Fibroblast of skin of right biceps (primary cell): ENCODE results near the gene NCOR1.
A peak's percentile ranks its signal among the peaks of the same experiment; 100 is the strongest.
"Not testable (repeated sequence)": the region's sequence is repeated elsewhere in the genome, so short reads cannot be mapped to it uniquely, and the experiment has no call there.

ENCODE experiments used
- DNase-seq: peaks from one replicate; pipeline ENCODE4 v3.0.0-alpha.2; 2013

Gene NCOR1

DNA sequence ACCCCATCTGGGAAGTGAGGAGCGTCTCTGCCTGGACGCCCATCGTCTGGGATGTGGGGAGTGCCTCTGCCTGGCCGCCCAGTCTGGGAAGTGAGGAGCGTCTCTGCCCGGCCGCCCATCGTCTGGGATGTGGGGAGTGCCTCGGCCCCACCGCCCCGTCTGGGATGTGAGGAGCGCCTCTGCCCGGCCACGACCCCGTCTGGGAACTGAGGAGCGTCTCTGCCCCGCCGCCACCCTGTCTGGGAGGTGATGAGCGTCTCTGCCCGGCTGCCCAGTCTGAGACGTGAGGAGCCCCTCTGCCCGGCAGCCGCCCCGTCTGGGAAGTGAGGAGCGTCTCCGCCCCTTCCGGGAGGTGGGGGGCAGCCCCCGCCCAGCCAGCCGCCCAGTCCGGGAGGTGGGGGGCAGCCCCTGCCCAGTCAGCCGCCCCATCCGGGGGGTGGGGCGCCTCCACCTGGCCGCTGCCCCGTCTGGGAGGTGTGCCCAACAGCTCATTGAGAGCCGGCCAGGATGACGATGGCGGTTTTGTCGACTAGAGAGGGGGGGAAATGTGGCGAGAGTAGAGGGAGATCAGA lies 69.9 kb downstream of the NCOR1 start:
- not testable (repeated sequence) for DNase-seq

- no peak for DNase-seq
Observed at GRCh38 chr17:16141685-16142084, 73.6 kb downstream of the NCOR1 start.

DNA sequence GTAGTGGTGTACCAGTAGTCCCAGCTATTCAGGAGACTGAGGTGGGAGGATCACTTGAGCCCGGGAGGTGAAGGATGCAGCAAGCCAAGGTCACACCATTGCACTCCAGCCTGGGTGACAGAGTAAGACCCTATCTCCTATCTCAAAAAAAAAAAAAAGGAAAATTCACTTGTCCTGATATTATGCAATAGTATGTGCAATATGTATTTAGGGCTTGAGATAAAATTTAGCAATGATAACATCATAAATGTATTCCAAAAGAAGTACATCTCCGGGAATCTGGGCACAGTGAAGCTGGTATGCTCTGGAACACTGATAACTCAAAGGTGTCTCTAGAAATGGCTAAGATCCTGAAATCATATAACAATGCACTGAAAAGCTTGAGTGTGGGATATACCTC lies 74.5 kb downstream of the NCOR1 start:
- DNase-seq, result no peak

GRCh38 chr17:16135461-16135860 lies 79.9 kb downstream of the NCOR1 start:
- no peak for DNase-seq

DNA sequence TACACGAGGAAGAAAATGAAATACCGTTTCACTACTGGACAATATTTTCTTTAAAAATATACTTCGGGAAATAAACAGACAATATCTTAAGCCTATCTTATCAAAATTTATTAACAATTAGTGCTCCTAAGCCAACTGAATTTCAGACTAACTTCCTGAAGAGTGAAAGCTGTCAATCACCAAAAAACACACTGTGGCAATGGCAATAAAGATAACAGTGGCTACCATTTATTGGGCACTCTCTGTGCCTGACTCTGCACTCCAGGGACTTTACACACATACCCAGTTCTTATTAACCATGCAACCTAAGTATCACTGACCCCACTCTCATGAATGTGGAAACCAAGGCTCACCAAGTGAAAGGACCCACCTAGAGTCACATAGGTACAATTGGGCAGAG lies 83.7 kb downstream of the NCOR1 start:
- no peak for DNase-seq

DNA sequence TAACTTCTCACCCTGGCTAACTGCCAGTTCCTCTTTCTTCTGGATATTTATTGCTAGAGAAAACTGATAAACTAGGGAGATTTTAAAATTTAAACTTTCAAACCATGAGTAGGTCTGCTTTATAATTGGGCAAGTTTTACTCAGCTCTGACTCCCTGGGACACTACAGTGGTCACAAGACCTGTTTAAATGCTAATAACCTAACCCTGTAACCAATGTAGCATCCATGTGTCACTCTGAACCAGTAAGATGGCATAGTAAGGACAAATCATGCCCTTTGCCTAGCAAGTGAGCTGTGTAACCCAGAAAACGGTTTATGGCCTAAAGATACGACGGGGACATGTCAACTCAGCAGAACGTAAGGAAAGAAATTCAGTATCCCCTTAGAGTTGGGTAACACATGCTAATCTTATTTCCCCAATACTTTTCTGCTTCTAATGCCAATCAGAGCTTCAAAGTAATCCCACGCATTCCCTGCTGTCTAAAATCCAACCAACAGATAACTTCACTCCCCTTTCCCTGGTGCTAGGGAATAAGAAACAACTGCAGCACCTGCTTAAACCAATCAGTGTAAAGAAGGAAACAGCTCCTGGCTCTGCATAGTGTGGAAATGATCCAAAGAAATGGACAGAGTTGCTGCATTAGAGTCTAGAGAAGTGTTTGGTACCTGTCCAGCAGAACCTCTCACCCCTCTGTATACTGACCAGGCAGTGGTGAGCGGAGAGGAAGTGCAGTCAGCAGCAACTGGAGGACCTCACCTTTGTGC lies 85.7 kb downstream of the NCOR1 start:
- DNase-seq, result no peak

- DNase-seq, result no peak
Observed at GRCh38 chr17:16123531-16123930, 91.8 kb downstream of the NCOR1 start.

- no peak for DNase-seq
Observed at GRCh38 chr17:16122697-16123434, 92.5 kb downstream of the NCOR1 start.

DNA sequence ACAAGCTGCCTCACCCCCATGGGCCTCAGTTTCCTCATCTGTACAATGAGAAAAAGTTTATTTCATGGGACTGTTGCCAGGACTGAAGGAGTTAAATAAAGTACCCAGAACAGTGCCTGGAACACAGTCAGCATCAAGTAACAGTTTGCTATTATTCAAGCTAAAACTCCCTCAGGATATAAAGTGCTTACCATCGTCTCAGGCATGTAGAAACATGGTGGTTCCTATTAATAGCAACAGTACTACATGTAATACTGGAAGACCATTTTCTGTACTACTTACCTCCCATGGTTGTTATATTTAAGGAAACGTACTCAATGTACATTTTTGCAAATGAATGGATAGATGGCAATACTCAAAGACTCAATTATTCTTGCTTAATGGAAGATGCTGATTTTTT lies 93.4 kb downstream of the NCOR1 start:
- no peak for DNase-seq

- DNase-seq, result no peak
Observed at GRCh38 chr17:16120937-16121336, 94.4 kb downstream of the NCOR1 start.

DNA sequence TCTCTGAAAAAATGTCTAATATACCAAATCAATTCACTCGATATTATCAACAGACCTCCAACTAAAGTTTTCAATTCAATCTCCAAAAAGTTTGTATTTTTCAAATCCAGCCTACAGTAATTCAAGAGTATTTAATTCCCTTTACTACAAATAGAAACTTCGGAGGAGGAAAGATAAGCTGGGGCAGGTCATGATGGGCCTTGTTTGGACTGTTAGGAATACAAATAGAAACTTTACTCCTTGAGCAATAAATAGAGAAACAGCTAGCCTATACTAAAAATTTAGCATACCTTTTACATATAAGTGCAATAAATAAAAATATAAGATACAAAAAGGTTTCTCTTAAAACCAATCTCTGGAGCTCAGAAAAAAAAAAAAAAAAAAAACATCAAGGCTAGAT lies 98.2 kb downstream of the NCOR1 start:
- DNase-seq, result no peak

- DNase-seq, result not testable (repeated sequence)
Observed at GRCh38 chr17:16115077-16115698, 100.1 kb downstream of the NCOR1 start.

DNA sequence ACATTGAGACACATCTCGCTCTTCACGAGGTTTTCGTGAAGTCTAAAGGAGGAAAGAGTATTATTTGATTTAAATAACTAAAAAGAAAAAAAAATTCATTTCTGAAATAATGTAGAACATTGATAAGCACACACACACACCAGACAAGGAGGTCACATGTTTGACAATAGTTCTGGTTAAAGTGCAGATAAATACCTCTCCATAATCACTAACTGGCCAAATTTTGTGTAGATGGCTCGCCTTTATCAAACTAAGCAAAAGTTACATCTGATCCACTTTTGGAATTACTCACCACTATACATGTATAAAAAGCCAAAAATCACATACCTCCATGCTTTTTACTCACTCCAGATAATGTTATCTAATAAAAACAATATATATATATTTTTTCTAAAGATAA lies 106.5 kb downstream of the NCOR1 start:
- DNase-seq, result no peak

DNA sequence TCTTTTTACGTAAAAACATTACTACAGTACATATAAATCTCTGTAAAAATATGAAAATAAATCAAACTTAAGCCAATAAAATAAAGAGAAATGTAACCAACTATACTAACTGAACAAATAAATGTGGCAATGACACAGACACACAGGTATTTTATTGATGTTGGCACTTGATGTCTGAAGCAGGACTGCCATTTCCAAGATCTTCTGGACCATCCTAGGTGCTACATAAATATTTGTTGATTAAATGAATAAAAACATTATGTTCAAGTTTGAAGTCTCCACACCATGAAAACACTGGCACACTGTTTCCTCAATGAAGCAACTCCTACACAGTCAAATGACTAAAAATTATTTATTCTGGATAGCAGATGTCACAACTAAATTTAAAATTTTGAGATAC lies 106.9 kb downstream of the NCOR1 start:
- DNase-seq, result no peak

DNA sequence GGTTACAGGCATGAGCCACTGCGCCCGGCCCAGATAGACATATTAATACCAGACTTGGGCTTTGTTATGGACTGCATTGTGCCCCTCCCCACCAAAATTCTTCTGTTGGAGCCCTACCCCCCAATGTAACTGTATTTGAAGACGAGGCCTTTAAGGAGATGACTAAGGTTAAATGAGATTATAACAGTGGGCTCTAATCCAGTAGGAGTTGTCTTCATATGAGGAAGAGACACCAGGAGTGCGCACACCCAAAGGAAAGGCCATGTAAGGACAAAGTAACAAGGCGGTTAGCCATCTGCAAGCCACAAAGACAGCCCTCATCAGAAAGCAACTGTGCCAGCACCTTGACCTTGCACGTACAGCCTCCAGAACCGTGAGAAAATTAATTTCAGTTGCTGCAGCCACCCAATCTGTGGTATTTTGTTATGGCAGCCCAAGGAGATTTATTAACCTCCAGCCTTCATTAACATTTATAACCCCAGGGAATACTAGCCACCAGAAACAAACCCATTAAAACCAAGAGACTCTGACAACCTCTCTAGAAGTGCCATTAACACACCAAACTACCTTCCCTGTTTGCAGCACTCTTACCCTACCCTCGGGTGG lies 108.1 kb downstream of the NCOR1 start:
- DNase-seq, result no peak

GRCh38 chr17:16106161-16106891 lies 109.0 kb downstream of the NCOR1 start:
- peak; percentile 2 for DNase-seq

GRCh38 chr17:16104189-16104588 lies 111.1 kb downstream of the NCOR1 start:
- DNase-seq, result no peak

DNA sequence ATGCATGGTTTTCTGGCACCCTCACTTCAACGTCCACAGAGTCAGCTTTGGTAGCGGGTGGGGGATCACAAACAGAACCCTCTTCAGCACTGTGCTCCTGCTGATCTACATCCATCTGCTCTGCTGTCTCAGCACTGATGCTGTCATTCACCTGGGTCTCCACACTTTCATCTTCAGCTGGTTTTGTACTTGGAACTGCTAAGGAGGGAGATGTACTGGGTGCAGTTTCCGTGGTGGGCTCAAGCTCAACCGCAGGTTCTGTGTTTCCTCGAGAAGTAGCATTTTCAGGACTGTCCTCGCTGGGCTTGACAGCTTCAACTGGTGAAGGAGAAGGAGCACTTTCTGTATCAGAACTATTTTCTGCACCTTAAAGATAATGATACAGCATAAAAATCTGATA lies 113.9 kb downstream of the NCOR1 start:
- DNase-seq, result no peak

DNA sequence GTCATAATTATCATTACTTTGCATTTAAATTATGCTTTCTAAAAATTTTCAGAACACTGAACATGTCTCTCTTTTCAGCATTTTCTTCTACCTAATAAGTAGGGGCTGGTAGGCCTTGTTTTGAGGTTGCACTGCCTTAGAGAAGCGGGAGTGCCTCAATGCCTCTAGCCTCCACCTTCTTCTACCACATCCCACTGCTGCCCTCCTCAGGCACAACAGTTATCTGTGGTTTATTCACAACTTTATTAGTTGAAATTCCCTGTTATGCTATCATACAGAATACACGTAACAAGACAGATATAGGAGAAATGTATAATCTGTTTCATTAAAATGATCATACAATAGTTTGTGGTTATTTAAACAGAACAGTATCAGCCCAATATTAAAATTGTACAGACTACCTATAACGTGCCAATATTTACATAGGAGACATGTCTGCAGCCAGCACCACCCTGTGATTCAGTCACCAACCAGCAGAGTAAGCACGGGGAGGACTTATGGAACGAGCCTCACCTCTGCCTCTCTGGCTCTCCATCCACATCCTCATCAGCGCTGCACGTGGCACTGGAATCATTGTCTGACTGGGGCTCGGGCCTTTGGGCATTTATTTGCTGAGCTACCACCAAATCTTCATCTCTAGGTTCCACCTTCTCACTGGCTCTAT lies 114.5 kb downstream of the NCOR1 start:
- DNase-seq, result no peak

DNA sequence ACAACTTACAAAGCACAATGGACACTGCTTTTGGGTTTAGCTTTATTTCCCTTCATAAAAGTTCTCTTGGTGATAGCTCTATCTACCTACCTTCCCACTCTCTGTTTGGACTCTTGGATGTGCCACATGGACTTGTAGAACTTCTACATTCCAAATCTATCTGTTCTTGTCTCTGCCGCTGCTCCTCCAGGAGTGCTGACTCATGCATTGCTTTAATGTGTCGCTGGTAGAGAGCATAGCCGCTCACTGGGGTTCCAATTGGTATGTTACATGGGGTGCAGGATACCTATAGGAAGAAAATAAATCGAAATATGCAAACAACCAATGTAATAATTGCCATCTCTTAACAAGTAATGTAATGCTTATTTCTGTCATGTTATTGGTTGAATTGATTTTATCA lies 123.6 kb downstream of the NCOR1 start:
- DNase-seq, result peak; percentile 5

DNA sequence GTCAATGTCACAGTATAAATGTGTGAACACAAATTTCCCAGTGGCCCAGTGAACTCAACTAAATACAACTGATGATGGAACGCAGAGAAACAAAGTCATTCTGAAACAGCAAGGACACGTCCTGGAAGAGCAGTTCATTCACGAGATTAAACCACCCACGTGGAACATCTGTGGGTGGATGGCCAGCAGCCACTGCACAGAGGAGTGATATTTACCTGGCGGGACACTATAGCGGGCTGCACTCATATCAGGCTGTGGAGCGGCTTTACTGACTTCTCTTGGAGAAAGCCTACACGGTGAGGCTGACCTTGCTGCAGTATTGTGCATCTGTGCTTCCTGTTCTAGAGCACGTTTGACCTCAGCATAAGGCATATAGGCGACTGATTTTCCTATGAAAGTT lies 128.4 kb downstream of the NCOR1 start:
- no peak for DNase-seq
